GM21723 (cell line): ENCODE results near the gene BUB1.
"Not testable (repeated sequence)": the region's sequence is repeated elsewhere in the genome, so short reads cannot be mapped to it uniquely, and the experiment has no call there.

ENCODE experiments used
- ATAC-seq: cut with Tn5 transposase; IDR thresholded peaks from one replicate; pipeline ENCODE4 v1.9.1; 2021; ENCODE audit warnings: mild to moderate bottlenecking, moderate library complexity; ENCODE audit not compliant: unreplicated experiment

Gene BUB1

GRCh38 chr2:110677530-110678456 lies at the start of gene BUB1:
Gene BUB1 (minus strand): TSS chr2:110678063. CDS start chr2:110677995, 68 bp downstream.
- ATAC-seq: peak; percentile 69

GRCh38 chr2:110726285-110726684 lies 48.4 kb upstream of the BUB1 start:
- no peak for ATAC-seq

- ATAC-seq: no peak
Measured at GRCh38 chr2:110725859-110726258, 48.0 kb upstream of the BUB1 start.

GRCh38 chr2:110725370-110725769 lies 47.5 kb upstream of the BUB1 start:
- no peak for ATAC-seq

- no peak for ATAC-seq
Measured at GRCh38 chr2:110724820-110725219, 47.0 kb upstream of the BUB1 start.

GRCh38 chr2:110720547-110720946 lies 42.7 kb upstream of the BUB1 start:
- no peak for ATAC-seq

- no peak for ATAC-seq
Measured at GRCh38 chr2:110718990-110719389, 41.1 kb upstream of the BUB1 start.

- no peak for ATAC-seq
Measured at GRCh38 chr2:110718382-110718781, 40.5 kb upstream of the BUB1 start.

- ATAC-seq: no peak
Measured at GRCh38 chr2:110717734-110718133, 39.9 kb upstream of the BUB1 start.

- ATAC-seq: no peak
Measured at GRCh38 chr2:110716959-110717645, 39.2 kb upstream of the BUB1 start.

GRCh38 chr2:110714452-110715224 lies 36.8 kb upstream of the BUB1 start:
- no peak for ATAC-seq

GRCh38 chr2:110713513-110714362 lies 35.9 kb upstream of the BUB1 start:
- no peak for ATAC-seq

- ATAC-seq: no peak
Measured at GRCh38 chr2:110712737-110713136, 34.9 kb upstream of the BUB1 start.

- no peak for ATAC-seq
Measured at GRCh38 chr2:110708455-110708854, 30.6 kb upstream of the BUB1 start.

GRCh38 chr2:110707386-110707965 lies 29.6 kb upstream of the BUB1 start:
- ATAC-seq: no peak

- ATAC-seq: no peak
Measured at GRCh38 chr2:110702514-110703380, 24.9 kb upstream of the BUB1 start.

GRCh38 chr2:110698253-110698652 lies 20.4 kb upstream of the BUB1 start:
- not testable (repeated sequence) for ATAC-seq

- not testable (repeated sequence) for ATAC-seq
Measured at GRCh38 chr2:110695146-110695898, 17.5 kb upstream of the BUB1 start.
